HTR-8/SVneo (cell line): ENCODE results near the gene WDR81.
"Not testable (repeated sequence)": the region's sequence is repeated elsewhere in the genome, so short reads cannot be mapped to it uniquely, and the experiment has no call there.

ENCODE experiments used
- DNase-seq: peaks from one replicate; pipeline ENCODE4 v3.0.0; 2011; ENCODE audit warnings: low spot score, mixed read lengths; ENCODE audit not compliant: insufficient read length
- FAIRE-seq: peaks from 2 replicates; lab custom pipeline; 2011; peaks lifted over from hg19 to GRCh38; lab: Jason Lieb, UNC

WDR81 gene

GRCh38 chr17:1727876-1728630 is 3.5 kb downstream of the WDR81 start:
- FAIRE-seq (no peak), DNase-seq (no peak)

GRCh38 chr17:1729966-1730325 is 5.4 kb downstream of the WDR81 start:
- no peak for DNase-seq
- no peak for FAIRE-seq

GRCh38 chr17:1730326-1731193 is 6.1 kb downstream of the WDR81 start:
- FAIRE-seq = peak; percentile 36
- DNase-seq = no peak

GRCh38 chr17:1731194-1731506 is 6.6 kb downstream of the WDR81 start:
- FAIRE-seq (no peak), DNase-seq (no peak)

GRCh38 chr17:1732241-1732832 is 7.8 kb downstream of the WDR81 start:
- FAIRE-seq = no peak
- no peak for DNase-seq

- FAIRE-seq (no peak), DNase-seq (no peak)
Measured at GRCh38 chr17:1732833-1733321, 8.4 kb downstream of the WDR81 start.

- FAIRE-seq = no peak
- DNase-seq = no peak
Measured at GRCh38 chr17:1733759-1734158, 9.3 kb downstream of the WDR81 start.

GRCh38 chr17:1735418-1735817 is 10.9 kb downstream of the WDR81 start:
- FAIRE-seq = no peak

GRCh38 chr17:1735834-1736347 is 11.4 kb downstream of the WDR81 start:
- FAIRE-seq (peak; percentile 28), DNase-seq (no peak)

More at GRCh38 chr17:1735418-1735817, 10.9 kb downstream of the WDR81 start:
- no peak for DNase-seq

GRCh38 chr17:1736348-1737281 is 12.1 kb downstream of the WDR81 start:
- peak; percentile 59 for DNase-seq
- FAIRE-seq = peak; percentile 88

- no peak for FAIRE-seq
- DNase-seq = no peak
Measured at GRCh38 chr17:1737531-1738291, 13.2 kb downstream of the WDR81 start.

- peak; percentile 62 for FAIRE-seq
Measured at GRCh38 chr17:1741899-1742298, 17.4 kb downstream of the WDR81 start.

GRCh38 chr17:1742371-1743087 is 18.0 kb downstream of the WDR81 start, which contains the start of gene SERPINF2:
Gene SERPINF2, plus strand, starts transcription at chr17:1742871. Its CDS starts 2,125 bp downstream, at chr17:1744996.
- no peak for FAIRE-seq
- DNase-seq = no peak

More at GRCh38 chr17:1741899-1742298, 17.4 kb downstream of the WDR81 start:
- DNase-seq = not testable (repeated sequence)

GRCh38 chr17:1743088-1743439 is 18.6 kb downstream of the WDR81 start:
- no peak for FAIRE-seq

GRCh38 chr17:1744551-1745512 is 20.3 kb downstream of the WDR81 start:
- no peak for DNase-seq
- no peak for FAIRE-seq

More at GRCh38 chr17:1743088-1743439, 18.6 kb downstream of the WDR81 start:
- no peak for DNase-seq

GRCh38 chr17:1745513-1746020 is 21.1 kb downstream of the WDR81 start:
- FAIRE-seq = no peak
- no peak for DNase-seq
